GM21723 (cell line): ENCODE data around the gene EMC1.
"Not testable (repeated sequence)": the region's sequence is repeated elsewhere in the genome, so short reads cannot be mapped to it uniquely, and the experiment has no call there.

Experiments
- ATAC-seq: cut with Tn5 transposase; IDR thresholded peaks from one replicate; pipeline ENCODE4 v1.9.1; 2021; ENCODE audit warnings: mild to moderate bottlenecking, moderate library complexity; ENCODE audit not compliant: unreplicated experiment

Gene EMC1

DNA sequence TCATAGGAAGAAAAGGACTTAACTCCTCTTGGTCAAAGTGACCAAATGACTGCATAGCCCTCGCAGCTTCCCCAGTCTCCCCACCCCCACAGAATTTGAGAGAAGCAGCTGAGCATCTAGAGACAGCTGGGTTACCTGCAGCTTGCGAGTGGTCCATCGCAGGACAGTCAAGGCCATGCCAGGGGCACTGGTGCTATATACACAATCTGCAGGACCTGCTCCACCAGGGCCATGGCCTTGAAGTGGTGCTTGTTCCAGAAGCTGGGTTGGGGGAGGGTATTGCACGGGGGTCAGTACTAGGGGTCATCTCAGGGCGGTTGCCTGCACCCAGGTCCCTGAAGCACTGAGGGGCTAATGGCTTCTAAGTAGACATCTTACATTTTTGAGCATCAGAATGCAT, 10.7 kb upstream of the EMC1 start:
- no peak for ATAC-seq

DNA sequence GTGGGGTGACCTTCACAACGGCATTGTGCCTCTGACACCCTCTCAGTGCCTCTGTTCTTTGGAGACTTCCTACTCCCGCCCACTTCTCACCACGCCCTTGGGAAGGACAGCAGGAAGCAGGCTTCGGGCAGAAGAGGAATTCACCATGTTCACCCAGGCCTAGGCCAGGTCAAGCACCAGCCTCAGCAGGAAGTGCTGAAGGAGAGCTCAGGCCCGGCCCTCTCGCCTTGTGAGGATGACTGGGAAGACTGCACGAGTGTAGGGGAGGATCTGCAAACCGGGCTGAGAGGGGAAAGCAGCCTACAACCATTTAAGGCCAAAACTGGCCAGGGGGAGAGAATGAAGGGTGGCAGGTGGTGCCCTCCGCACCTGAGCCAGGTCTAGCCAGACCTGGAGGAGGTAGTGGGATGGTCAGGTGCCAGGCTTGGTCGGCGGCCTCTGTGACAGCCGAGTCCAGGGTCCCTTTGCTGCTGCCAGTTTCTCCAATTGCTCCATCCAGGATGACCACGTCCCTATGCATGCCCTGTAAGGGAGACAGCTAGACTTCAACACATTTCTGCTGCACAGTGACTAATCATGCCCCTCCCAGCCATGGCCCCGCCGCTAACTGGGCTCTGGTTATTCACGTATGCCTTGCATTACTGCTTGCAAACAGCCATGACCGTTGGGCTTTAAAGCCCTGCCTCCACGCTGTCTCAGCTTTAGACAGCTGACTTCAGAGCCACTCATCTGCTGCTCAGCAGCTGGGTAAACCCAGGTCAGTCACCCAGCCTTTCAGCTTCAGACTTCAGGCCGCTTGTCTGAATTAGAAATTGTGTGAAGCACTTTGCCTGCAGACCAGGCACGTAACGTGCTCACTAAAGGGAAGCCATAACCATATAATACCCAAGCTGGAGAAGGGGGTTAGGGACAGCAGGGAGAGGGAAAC, 9.2 kb upstream of the EMC1 start:
- ATAC-seq = no peak

DNA sequence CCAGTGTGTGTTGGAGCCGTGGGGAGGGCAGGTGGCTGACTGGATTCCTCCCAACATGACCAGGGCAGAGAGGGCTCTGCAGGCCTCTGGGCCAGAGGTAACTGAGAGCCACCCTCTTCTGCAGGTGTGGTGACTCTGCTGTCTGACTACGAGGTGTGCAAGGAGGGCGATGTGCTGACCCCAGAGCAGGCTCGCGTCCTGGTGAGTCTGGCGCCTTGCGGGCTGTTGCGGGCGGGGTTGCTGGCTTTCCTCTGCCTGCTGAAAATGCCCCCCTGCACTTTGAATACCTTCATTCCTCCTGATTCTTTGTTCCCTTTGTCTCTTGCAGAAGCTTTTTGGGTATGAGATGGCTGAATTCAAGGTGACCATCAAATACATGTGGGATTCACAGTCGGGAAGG, 7.0 kb upstream of the EMC1 start:
- ATAC-seq = no peak

DNA sequence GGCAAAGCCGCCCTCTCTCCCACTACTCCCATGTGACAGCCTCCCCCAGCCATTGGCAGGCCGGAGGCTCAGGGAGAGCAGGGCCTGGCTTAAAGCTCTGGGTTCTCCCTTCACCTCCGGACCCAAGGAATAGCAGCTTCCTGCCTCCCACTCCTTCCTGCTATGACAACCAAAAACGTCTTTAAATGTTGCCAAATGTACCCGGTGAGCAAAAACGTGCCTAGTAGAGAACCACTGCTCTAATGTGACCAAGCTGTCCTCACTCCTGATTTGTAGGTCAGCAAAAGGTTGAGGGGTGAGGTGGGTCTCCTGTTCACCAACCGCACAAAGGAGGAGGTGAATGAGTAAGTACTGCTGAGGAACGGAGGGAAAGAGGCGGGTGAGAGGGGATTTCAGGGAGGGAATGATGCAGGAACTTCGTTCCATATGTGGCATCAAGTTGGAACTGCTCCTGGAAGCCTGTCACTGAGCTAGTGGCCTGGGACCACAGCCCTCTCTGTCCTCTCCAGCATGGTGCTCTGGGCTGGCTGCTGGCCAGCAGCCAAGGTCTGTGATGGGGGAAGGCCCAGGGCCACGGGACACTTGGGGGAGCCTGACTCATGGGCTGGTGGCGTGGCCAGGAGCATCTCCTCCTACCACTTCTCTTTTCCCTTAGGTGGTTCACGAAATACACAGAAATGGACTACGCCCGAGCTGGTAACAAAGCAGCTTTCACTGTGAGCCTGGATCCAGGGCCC, 6.0 kb upstream of the EMC1 start:
- ATAC-seq = no peak

DNA sequence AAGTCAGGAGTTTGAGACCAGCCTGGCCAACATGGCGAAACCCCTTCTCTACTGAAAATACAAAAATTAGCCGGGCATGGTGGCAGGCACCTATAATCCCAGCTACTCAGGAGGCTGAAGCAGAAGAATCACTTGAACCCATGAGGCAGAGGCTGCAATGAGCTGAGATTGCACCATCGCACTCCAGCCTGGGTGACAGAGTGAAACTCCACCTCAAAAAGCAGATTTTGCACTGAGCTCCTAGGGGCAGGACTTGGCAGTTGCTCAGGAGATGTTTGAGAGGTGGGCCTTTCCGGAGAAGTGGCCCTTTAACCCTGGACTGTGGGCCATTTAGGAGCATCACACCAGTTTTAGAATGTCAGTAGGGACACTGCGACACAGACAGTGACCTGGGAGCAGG, 5.0 kb upstream of the EMC1 start:
- not testable (repeated sequence) for ATAC-seq

DNA sequence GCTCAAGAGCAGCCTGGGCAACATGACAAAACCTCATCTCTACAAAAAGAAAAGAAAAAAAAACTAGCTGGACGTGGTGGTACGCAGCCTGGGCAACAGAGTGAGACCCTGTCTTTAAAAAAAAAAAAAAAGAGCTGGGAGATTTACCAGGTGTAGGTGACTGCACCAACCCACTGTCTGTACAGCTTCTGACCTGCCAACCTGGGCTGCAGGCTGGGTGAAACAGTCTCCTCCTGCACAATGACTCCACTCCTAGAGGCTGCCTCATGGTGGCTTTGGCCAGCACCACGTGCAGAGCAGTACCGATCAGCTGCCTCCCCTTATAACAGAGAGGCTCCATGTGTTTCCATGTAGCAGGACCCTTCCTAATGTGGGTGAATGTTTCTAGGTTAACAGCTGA, 4.0 kb upstream of the EMC1 start:
- ATAC-seq = no peak

DNA sequence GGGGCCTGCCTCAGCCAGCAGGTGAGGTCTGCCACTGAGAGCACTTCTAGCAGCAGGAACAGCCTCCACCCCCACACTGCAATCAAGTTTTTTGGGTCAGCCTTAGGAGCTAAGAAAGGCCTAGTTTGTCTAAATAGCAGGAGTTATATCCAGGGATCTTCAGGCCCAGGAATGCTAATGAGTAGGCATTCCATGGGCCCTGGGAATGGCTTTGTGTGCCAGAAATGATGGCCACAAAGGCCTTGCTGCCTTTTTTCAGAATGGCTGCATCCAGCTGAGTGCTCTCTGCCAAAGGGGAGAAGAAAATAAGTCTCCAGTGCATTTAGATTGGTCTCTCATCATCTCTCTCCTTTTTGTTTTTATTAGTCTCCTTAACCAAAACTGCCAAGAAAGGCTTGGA, 3.1 kb upstream of the EMC1 start:
- no peak for ATAC-seq

DNA sequence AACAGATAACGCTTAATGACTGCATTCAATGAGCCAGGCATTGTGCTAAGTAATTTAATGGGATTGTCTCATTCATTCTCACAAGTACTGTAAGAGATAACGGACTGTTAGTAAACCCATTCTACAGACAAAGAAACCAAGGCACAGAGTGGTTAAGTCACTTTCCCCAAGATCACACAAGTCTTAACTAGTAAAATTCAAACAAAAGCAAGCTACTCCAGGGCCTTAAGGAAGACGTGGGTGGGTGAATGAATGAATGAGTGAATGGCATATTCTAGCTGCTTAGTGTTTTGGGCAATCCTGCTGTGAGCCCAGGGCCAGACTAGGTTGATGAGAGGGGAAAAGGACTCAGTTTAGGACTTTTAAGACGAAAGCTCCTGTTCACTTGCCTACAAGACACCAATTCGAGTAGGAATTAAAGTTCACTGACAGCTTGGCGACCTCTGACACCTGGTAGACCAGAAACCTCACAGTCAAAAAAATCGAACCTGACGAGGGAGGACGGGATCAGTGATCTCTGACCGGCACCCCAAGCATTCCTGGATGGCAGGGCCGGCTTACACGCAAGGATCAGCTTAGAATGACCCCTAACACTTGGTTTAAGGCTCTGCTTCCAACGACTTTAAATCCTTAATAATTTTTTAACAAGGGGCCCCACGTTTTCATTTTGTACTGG, 557 bp downstream of the EMC1 start:
- ATAC-seq = no peak

DNA sequence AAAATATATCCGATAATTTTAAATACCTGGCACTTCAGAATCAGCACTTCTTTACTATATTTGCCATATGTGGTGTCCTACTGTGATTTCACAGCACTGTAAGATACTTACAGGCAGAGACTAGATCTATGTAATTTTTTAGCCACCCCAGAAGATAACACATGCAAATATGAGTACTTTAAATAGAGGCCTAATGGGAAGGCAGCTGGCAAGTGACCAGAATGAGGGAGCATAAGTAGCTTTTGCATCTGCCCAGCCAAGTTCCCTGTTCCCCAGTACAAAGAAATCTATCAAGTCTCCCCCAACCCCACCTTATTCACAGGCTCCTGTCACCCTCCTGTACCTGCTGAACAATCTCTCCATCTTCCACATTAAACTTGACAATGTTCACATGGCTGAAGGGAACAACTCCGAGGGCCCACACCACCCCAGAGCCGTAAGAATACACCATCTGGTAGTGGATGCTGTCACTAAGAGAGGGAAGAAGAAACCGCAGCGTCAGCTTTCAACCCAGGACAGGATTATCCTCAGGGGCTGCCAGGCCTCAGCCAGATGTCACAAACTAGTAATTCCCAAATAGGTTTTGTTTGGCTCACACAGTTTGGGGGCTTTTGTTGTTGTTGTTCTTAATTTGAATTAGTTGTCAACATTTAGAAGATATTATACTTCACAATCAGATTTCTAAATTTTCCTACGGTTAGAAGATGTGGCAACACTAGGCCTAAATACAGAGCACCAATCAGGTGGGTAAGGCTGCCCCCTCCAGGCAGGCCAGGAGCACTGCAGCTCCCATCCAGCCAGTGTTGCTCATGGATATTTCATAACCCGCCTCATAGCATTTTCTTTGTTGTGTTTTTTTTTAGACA, 10.4 kb downstream of the EMC1 start:
- ATAC-seq = no peak

DNA sequence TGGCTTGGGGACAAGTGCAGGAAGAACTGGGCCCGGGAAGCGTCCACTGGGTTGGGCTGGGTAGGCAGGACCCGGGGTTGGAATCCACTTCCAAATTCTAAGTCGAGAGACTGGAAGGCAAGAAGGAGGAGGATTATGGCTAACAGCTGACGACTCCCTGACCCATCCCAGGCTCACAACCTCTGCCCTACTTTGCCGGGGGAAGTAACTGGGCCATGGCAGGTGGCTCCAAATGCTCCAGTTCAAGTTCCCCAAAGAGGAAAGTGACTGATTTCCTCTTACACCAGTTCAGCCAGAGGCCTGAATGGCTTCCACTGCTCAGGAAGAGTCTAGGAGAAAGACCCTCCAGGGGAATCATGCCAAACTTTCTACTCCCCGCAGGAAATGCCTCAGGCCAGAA, 11.4 kb downstream of the EMC1 start:
- ATAC-seq = no peak

DNA sequence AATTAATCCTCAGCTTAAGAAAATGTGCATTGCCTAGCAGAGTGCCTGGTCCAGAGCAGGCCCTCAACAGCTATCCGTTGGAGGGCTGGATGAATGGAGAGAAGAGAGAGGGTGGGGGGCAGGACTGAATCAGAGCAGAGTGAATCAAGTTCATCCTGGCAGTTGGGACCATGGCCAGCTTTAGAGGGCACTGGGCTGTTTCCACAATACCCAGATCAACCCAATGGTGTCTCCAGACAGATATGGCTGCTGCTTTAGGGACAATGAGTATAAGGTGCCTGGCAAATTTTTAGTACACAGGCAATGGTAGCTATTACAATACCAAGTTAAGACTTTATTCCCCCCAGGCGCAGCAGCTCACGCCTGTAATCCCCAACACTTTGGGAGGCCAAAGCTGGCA, 17.1 kb downstream of the EMC1 start:
- ATAC-seq = no peak

DNA sequence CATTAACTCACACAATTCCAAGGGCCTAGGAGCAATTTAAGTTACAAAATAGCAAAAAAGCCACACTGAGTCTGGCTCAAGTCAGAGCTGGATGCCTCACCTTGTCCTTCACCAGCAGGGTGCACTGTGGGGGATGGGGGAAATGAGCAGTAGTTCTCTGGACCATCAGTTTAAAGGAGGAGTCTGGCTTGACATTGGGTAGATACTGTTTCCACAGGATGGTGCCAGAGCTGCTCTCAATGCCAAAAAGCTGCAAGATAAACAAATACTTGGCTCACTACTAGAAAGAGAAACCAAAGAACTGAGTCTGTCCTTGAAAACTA, 18.8 kb downstream of the EMC1 start:
- no peak for ATAC-seq

DNA sequence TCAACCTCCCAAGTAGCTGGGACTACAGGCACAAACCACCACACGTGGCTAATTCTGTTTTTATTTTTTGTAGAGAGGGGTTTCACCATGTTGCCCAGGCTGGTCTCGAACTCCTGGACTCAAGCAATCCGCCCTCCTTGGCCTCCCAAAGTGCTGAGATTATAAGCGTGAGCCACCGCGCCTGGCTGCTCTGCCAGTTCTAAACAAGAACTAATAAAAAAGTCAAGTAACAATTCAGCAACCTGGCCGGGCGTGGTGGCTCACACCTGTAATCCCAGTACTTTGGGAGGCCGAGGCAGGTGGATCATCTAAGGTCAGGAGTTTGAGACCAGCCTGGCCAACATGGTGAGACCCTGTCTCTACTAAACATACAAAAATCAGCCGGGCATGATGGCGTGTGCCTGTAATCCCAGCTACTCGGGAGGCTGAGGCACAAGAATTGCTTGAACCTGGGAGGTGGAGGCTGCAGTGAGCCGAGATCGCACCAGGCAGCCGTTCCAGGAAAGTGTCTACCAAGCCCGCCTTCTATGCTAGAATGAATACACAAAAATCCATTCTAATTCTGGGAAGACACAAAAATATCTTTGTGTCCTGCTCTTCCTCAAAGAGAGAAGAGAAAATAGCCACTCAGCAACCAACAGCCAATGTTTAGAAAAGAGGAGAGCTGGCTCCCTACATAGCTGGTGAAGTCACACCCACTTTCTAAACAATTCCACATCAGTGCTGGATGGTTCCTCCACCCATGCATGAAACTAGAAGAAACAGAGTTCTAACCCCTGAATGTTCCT, 19.4 kb downstream of the EMC1 start:
- ATAC-seq = not testable (repeated sequence)

DNA sequence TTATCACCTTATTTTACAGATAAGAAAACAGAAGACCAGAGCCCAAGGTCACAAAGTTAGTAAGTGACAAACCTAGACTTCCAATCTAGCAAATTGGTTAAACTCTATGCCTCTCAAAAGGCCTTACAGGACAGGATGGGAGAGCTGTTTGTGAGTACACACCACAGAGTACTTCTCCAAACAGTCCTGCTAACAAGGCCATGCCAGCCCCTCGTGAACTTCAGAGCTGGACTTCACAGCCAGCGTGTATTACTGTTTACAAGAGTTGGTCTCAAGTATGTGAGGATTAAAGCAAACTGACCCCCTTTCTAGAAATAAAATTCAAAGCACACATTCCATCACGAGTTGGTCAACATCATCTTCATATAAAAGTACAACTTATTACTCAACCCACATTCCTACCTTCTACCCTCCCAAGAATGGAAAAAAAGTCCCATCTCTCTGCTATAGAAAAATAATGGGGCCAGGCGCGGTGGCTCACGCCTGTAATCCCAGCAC, 21.4 kb downstream of the EMC1 start:
- no peak for ATAC-seq

DNA sequence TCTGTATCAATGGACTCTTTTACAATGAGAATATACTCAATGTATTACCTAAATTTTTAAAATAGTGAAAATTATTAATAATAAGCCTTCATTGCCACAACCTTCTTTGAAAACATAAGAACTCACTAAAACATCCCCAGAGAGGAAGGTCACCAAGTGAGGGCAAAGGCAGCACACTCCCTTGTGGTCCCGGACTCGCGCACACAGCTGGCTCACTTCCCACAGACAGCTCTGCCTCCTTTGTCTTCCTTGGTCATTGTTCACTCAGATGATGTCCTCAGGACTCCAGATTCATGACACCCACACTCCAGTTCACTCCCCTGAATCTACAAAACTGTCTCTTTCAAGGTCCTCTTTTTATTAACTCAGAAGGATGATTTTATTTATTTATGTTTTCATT, 22.1 kb downstream of the EMC1 start:
- ATAC-seq = no peak

DNA sequence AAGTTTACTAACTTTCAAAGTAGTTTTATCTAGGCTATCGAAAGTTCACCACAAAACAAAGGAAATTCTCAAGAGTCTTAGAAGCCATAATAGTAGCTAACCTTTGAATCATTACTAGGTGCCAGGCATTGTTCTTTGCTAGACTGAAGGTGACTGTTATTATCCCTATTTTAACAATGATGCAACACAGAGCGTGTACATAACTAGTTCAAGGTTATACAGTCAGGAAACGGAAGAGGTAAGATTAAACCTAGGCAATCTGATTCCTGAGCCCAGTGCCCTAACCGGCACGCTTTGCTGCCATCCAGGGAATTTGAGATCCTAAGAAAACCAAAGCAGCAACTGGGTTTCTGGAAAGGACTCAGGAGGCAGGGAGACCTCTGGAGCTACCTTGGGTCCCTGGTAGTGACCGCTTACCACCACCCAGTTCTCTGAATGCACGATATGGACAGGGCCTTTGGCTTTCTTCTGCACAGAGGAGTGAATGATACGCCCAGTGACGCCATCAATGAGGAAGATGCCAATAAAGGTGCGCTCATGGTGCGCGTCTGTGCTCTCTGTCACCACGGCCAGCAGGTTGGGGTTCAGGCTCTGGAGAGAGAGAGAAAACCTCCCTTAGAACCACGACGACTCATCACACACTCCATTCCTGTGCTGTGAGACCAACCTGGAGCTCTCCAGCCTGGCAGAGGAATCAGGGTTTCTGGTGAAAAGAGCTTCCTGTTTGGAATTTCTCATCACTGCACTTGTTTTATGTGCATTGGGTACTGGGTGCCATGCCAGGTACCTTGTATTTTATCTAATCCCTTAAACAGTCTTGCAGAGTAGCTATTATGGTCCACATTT, 28.1 kb downstream of the EMC1 start:
- no peak for ATAC-seq

DNA sequence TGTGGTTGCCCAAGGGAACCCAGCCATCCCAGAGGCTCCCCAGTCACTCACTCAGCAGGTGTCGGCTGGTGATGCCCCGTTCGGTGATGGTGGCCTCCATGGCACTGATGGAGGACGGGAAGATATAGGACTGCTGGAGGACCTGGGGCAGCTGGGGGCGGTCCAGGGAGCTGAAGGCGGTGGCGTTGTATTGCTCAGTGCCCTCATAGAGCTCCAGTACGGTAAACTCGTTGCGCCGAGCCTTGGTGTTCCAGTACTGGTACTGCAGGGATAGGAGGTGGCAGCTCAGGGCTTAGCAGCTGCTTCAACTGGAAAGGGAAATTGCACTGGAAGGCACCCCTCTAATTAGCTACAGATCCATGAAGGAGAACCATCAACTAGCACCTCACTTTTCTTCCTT, 28.8 kb downstream of the EMC1 start:
- ATAC-seq = no peak

DNA sequence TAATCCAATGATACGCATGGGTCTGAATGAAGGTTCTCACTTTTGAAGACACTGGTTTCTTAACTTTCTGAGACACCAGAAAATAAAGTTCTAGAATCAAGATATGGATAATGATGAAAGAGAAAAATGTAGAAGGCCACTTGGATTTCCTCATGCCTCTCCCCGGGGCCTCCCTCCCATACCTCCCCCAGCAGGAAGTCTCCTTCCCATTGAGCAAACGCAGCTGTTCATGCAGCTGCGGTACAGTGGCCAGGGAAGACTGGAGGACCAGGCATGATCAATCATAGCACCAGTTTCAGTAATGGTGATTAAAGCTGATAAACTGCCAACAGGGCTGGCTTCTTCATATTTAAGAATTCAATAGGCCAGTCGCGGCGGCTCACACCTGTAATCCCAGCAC, 30.3 kb downstream of the EMC1 start:
- no peak for ATAC-seq
